ENCODE measurements around the gene ADCY10.
"Not testable (repeated sequence)": the region's sequence is repeated elsewhere in the genome, so short reads cannot be mapped to it uniquely, and the experiment has no call there.

Gene ADCY10, protein sequence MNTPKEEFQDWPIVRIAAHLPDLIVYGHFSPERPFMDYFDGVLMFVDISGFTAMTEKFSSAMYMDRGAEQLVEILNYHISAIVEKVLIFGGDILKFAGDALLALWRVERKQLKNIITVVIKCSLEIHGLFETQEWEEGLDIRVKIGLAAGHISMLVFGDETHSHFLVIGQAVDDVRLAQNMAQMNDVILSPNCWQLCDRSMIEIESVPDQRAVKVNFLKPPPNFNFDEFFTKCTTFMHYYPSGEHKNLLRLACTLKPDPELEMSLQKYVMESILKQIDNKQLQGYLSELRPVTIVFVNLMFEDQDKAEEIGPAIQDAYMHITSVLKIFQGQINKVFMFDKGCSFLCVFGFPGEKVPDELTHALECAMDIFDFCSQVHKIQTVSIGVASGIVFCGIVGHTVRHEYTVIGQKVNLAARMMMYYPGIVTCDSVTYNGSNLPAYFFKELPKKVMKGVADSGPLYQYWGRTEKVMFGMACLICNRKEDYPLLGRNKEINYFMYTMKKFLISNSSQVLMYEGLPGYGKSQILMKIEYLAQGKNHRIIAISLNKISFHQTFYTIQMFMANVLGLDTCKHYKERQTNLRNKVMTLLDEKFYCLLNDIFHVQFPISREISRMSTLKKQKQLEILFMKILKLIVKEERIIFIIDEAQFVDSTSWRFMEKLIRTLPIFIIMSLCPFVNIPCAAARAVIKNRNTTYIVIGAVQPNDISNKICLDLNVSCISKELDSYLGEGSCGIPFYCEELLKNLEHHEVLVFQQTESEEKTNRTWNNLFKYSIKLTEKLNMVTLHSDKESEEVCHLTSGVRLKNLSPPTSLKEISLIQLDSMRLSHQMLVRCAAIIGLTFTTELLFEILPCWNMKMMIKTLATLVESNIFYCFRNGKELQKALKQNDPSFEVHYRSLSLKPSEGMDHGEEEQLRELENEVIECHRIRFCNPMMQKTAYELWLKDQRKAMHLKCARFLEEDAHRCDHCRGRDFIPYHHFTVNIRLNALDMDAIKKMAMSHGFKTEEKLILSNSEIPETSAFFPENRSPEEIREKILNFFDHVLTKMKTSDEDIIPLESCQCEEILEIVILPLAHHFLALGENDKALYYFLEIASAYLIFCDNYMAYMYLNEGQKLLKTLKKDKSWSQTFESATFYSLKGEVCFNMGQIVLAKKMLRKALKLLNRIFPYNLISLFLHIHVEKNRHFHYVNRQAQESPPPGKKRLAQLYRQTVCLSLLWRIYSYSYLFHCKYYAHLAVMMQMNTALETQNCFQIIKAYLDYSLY (N-terminal part only)

GRCh38 chr1:167913895-167914496 is at the start of gene ADCY10:
TSS of gene ADCY10 (minus strand) at chr1:167914134. CDS start at chr1:167905140, 8,994 bp downstream.
- no peak for DNase-seq

DNA sequence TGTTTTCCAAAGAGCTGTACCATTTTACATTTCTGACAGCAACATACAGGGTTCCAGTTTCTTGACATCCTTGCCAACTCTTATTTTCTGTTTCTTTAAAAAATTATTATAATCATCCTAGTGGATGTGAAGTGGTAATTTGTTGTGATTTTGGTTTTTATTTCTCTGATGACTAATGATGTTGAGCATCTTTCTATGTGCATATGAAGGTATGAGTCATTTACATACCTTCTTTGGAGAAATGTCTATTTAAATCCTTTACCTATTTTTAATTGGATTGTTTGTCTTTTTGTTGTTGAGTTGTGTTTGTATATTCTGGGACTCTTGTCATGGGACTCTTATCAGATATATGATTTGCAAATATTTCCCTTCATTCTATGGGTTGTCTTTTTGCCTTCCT is 43.8 kb upstream of the ADCY10 start:
- DNase-seq, result no peak

- DNase-seq, result no peak
These were observed 42.0 kb upstream of the ADCY10 start for GRCh38 chr1:167955915-167956314.

- DNase-seq, result no peak
These were observed 36.6 kb upstream of the ADCY10 start for GRCh38 chr1:167950569-167950968.

DNA sequence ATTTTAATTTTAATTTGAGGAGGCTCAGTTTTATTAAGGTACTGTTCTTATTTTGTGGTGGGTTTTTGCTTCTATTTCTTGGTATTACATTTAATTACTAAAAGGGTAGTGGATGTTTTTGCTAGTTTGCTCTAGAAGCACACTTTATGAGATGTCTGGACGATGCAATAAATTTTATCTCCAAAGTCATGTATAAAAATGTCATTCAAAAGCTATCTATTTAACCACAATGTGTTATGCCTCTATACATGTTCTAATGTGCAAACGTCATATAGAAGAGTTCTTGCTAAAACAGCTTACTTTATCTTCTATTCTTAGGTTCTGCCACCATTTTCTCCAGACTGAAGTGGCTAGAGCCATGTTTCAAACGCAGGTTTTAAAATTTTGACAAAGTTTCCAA is 35.9 kb upstream of the ADCY10 start:
- DNase-seq, result no peak

- no peak for DNase-seq
These were observed 33.8 kb upstream of the ADCY10 start for GRCh38 chr1:167947733-167948132.

GRCh38 chr1:167943541-167943940 is 29.6 kb upstream of the ADCY10 start:
- DNase-seq, result no peak

GRCh38 chr1:167940264-167940663 is 26.3 kb upstream of the ADCY10 start:
- DNase-seq, result no peak

- no peak for DNase-seq
These were observed 24.2 kb upstream of the ADCY10 start for GRCh38 chr1:167938080-167938636.

DNA sequence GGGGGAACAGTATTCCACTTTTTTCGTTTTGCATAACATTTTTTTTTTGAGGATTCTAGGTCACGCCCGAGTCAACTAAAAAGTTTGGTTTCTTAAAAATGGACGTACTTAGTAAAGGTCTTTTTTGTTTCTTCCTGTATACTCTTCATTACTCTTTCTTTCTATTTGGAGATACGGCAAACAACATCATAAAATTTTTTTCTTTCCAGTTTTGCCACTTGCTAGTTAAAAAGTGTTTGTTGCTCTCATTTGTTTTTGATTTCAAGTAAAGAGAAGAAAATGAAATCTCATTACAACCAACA is 23.7 kb upstream of the ADCY10 start:
- no peak for DNase-seq

DNA sequence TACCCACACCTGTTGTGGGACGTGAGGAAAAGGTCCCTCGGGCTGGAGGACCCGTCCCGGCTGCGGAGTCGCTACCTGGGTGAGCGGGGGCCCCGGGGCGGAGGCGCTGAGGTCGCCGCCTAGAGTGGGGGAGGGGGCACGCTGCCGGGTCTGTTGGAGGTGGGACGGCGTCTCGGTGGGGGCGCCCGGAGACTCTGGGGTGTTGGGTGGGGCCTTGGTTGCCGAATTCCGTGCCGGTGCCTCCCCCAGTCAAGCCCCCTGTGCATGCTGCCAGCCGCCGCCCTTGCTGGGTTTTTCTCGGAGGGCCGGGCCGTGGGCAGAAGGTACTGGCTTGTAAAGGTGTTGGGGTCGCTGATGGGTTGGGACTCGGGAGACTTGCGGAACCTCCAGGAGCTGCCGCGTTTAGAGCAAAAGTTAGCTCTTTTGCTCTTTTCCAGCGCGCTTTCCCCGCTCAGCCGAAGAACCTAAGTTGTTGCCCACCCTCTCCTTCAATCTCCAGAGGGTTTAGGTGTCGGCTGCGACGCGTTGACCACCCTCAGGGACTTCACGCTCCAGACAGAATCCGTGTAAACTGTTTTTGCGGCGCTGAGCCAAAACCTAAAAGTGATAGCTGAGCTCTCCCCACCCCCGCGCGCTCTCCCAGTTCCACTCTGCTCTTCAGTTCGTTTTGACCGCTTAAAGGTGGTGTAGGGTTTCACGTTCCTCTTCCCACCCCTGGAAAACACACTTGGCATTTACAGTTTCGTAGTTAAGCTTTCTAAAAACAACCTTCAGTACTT is 23.2 kb upstream of the ADCY10 start, which contains the start of gene MPC2:
Gene MPC2 (minus strand): TSS at position 143 of the 779 bp plus-strand sequence. CDS start 1,231 bp downstream, outside the sequence.
- peak; percentile 68 for DNase-seq

DNA sequence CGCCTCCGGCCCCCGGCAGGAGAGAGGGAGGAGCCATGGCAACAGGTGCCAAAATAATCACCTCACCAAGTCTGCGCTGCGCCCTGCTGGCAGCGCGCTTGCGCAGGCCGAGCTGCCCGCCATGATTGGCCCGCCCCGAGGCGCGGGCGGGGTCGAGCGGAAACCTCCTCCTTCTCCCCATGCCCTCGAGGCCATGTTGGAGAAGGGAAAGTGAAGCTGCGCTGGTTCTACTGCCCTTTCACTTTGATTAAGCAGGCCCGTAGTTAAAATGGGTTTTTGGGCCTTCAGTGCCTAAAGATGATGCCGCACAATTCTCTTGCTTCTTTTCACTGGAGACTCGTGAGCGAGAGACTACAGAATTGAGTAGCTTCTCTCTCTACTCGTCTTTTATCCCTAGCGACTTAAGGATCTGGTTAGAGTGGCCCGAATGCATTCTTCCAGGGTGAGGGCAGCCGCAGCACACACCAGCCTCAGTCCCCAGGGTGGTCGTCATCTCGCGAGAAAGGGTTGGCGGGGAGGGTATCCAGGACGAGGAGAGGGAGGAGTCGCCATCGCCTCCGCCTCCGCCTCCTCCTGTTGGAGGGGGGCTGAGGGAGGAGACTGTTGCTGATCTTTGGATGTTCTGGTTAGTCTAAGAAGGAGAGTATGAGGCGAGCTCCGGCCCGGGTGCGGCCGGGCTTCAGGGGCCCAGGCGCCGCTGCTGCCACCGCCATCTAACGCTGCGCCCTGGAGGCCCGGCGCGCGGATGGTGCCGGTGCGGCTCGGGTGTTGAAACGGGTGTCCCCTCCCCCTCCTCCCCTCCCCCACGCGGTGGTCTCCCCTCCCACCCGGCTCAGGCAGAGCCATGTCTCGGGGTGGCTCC is 22.4 kb upstream of the ADCY10 start, which contains the start of gene DCAF6:
Gene DCAF6 (plus strand): TSS at position 616 of the 862 bp plus-strand sequence. CDS start 229 bp downstream, at position 845.
- peak; percentile 98 for DNase-seq

GRCh38 chr1:167935216-167936067 is 21.5 kb upstream of the ADCY10 start:
- DNase-seq, result peak; percentile 56

DNA sequence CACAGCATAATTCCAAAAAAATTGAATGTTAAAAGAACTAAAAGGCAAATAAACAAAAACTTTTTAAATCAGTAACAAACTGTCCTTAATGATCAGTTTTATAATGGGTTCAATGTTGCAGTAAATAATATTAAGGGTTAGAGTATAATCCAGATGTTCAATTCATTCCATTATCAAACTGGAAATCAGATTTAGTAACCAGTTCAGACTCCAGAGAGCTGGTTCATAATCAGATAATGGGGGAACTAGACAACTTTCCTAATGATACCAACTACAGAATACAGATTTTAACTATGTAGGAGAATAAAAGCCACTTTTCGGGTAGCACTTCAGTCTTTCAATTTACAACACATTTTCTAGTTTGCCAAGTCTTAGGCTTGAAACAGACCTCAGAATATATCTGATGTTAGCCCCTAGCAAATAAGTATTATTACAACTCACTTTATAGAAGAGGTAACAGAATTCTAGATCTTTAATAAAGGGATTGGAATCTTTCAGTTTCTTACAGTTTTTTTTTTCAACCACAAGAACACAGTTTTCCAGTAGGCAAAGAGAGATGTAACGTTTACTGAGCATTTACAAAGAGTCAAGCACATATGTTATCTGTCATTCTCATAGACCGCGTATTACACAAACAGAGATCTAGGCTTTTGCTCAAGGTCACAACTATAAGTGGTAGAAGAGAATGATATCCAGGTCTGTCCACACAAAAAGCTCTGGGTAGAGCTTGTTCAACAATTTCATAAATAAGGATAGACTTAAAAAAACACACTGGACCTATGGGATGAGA is 20.7 kb upstream of the ADCY10 start:
- DNase-seq, result no peak

DNA sequence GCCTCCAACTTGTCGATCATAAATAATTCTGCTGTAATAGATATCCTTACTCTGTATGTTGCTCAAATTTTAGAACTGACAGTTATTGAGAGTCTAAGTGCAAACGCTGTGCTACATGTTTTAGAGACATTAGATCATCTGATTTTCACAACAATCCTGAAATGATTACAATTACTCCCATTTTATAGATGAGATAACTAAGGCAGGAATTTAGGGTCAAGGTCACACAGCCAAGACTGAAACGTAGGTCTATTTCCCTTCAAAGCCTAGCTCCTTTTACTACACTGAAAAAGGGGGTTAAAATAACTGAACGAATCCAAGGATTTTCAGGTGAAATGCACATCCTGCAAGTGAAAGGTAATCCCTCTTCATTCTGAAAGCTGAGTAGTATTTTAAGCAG is 19.9 kb upstream of the ADCY10 start:
- DNase-seq, result no peak

- DNase-seq, result no peak
These were observed 15.8 kb upstream of the ADCY10 start for GRCh38 chr1:167929725-167930124.

DNA sequence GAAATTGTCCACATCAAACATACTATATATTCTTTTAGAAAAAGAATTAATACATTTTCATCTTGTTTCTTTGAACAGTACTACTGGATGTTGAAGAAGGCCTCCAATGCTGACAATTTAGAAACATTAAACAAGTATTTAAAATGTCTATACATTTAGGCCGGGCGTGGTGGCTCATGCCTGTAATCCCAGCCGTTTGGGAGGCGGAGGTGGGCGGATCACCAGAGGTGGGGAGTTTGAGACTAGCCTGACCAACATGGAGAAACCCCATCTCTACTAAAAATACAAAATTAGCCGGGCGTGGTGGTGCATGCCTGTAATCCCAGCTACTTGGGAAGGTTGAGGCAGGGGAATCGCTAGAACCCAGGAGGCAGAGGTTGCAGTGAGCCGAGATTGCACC is 15.0 kb upstream of the ADCY10 start:
- not testable (repeated sequence) for DNase-seq

DNA sequence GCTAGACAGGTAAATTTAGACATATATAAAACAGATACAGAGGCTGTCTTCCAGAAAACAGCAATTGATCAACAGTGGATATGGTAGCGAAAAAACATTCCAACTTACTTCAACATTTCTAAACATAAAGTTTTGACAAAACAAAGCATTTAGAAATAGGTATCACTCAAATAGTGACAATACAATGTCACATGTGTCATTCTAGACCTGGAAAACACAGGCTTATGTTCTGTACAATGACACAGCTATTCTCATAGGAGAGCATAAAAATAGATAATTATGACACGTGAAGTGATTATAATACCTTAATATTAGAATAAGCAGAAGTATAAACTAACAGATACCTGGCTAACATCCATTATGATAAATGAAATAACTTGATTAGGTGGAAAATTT is 14.5 kb upstream of the ADCY10 start:
- no peak for DNase-seq
